GM13976 (cell line): ENCODE measurements around the gene NAPEPLD.
"Not testable (repeated sequence)": the region's sequence is repeated elsewhere in the genome, so short reads cannot be mapped to it uniquely, and the experiment has no call there.

Experiments
- DNase-seq: peaks from one replicate; pipeline ENCODE4 v3.0.0; 2012; ENCODE audit warnings: low spot score
- in situ Hi-C: fragments of 300-500 bp; cut with MboI; formaldehyde crosslinking; loops from one replicate; pipeline ENCODE4 v1.12.0; 2022; ENCODE audit warnings: low sequenced_read_pairs, mixed read lengths, inconsistent platforms; ENCODE audit not compliant: unreplicated experiment
- TF ChIP-seq, protein P1 (sequence below): IDR thresholded peaks from 2 replicates; pipeline ENCODE4 v1.5.1; 2012; ENCODE audit warnings: borderline replicate concordance, mild to moderate bottlenecking; ENCODE audit not compliant: insufficient read depth; ENCODE audit errors: extremely low read depth, missing control alignments, control extremely low read depth

The NAPEPLD gene

DNA sequence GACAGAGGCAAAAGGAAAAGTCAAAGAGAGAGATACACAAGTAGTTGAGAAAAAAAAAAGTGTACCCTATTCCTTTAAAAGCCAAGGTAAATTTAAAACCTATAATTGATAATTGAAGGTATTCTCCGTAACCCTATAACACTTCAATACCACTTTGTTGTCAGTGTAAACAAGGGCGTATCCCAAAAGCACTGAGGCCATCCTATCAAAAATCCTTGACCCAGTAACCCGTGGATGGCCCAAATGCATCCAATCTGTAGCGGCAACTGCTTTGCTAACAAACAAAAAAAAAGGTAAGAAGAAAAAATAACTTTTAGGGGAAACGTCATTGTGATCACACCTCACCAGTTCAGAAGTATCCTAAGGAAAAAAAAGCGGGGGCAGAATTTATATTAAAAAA lies 5.1 kb upstream of the NAPEPLD start:
- DNase-seq = no peak
- in situ Hi-C loops = no loop called here
- TF ChIP-seq, protein P1, sequence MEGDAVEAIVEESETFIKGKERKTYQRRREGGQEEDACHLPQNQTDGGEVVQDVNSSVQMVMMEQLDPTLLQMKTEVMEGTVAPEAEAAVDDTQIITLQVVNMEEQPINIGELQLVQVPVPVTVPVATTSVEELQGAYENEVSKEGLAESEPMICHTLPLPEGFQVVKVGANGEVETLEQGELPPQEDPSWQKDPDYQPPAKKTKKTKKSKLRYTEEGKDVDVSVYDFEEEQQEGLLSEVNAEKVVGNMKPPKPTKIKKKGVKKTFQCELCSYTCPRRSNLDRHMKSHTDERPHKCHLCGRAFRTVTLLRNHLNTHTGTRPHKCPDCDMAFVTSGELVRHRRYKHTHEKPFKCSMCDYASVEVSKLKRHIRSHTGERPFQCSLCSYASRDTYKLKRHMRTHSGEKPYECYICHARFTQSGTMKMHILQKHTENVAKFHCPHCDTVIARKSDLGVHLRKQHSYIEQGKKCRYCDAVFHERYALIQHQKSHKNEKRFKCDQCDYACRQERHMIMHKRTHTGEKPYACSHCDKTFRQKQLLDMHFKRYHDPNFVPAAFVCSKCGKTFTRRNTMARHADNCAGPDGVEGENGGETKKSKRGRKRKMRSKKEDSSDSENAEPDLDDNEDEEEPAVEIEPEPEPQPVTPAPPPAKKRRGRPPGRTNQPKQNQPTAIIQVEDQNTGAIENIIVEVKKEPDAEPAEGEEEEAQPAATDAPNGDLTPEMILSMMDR = no peak

DNA sequence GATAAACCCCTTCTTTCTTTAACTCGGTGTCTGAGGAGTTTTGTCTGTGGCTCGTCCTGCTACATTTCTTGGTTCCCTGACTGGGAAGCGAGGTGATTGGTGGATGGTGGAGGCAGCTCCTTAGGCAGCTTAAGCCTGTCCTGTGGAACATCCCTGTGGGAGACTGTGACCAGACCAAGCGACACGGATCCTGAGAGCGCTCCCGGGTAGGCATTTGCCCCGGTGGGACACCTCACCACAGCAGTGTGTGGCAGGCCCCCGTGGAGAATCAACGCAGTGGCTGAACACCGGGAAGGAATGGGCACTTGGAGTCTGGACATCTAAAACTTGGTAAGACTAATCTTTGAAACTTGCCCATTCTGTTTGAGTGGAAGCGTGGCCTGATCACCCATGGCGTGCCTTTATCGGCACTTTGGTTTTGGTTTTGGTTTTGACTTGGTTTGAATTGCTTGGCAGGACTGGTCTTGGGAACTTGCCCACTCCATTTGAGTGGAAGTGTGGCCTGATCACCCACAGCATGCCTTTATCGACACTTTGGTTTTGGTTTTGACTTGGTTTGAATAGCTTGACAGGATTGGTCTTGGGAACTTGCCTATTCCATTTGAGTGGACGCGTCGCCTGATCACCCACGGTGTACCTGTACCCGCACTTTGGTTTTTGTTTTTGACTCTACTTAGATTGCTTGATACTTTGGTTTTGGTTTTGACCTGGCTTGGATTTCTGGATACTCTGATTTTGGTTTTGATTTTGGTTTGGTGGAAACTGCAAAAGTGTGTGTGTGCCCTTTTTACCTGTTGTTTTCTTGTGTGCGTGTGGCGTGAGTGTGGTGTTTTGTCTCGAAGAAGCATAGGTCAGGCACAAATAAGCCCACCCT lies 4.1 kb upstream of the NAPEPLD start:
- in situ Hi-C loops, DNase-seq: not testable (repeated sequence)

DNA sequence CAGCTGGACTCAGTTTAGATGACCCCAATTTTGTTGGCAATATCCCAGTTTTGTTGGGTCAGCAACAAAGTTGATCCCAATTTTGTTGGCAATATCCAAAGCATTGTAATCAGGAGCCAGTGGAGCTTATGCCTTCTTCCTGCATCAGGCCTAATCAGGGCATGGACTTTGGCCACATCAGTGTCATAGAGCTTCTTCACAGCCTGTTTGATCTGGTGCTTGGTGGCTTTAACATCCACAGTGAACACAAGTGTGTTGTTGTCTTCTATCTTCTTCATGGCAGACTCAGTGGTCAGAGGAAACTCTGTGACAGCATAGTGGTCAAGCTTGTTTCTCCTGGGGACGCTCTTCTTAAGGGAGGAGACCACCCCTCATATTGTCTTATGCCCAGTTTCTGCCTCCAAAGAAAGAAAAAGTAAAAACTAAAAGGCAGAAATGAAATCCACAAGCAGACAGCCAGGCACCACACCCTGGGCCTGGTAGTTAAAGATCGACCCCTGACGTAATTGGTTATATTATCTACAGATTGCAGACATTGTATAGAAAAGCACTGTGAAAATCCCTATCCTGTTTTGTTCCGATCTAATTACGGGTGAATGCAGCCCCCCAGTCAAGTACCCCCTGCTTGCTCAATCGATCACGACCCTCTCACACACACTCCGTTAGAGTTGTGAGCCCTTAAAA lies 3.2 kb upstream of the NAPEPLD start:
- in situ Hi-C loops = not testable (repeated sequence)

DNA sequence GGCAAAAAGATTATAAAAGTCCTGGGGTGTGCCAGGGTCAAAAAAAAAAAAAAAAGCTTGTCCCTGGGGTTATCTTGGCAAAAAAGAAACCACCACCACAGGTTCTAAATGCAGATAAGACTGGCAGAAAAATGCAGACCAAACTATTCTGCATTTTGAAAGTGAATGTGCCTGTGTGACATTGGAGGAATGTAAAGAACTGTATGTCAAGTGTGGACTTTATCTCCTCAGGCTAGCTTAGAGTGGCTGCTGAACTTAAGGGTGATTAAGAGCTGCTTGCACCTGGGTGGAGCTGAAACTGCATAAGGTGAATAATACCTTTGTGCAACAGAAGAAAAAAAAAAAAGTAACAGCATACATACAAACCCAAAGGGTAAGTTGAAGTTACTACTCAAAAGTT lies 1.3 kb upstream of the NAPEPLD start:
- in situ Hi-C loops = no loop called here
- DNase-seq = no peak
- TF ChIP-seq, protein P1 = no peak

More for the DNA sequence above, 3.2 kb upstream of the NAPEPLD start:
- not testable (repeated sequence) for DNase-seq

DNA sequence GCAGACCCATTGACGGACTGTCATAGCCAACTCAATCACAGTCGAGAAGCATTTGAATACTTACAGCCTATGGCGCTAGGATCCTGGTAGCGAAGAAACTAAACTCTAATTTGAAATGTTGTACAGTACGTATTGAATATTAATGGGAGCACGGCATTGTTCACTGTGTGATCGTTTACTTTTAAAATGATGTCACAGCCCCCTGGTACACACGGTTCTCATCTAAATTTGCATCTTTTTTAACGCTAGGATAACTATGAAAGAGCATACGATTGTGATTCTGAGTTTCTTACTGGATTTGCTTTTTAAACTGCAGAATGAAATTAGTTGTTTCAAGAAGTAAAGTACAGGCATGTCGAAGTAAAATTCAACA lies 895 bp upstream of the NAPEPLD start:
- TF ChIP-seq, protein P1 = no peak
- DNase-seq = no peak
- in situ Hi-C loops = no loop called here

DNA sequence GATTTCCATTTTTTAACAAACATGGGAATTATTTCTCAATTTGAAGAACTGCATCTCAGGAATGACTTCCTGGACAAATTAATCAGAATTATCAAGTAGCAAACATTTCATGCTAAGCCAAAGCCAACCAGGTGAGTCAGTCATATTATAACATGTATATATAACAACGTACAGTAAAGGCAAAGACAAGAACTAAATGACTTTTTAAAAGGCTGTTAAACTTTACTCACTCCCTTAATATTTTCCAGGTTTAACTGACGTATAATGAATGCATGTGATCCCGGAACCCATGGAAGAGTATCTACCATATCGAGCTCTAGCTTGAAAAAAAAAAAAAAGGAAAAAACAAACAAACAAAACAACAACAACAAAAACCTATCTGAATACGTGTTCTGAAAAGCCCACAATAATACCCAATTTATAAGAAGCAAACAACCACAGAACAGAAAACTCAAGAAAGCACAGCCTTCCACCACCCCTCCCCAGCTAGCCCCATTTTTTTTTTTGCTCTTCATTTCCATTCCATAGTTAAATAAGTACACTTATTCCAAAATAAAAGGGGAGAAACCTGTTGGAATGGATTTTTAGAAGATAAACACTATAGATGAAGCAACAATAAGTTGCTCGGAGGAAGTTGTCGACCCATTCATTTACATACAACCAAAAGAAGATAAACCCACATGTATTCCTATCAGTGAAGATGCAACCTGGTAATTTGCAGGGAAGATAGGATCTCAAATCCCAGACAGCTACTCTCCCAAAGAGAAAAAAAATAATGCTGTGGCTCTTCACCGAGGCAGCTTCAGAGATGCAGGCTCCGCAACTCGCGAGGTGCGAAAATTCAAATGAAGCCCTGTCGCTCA lies 537 bp downstream of the NAPEPLD start:
- TF ChIP-seq, protein P1 = no peak
- DNase-seq = no peak
- in situ Hi-C loops = no loop called here

DNA sequence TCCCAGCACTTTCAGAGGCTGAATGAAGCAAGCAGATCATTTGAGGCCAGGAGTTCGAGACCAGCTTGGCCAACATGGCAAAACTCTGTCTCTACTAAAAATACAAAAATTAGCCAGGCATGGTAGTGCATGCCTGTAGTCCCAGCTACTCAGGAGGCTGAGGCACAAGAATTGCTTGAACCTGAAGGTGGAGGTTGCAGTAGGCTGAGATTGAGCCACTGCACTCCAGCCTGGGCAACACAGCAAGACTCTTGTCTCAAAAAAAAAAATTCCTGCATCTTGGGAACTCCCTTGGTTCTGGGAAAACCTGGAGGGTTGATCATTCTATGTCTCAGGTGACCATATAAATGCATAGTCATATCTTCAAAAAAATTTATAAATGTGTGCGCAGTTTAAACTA lies 4.1 kb downstream of the NAPEPLD start:
- in situ Hi-C loops, DNase-seq: not testable (repeated sequence)

DNA sequence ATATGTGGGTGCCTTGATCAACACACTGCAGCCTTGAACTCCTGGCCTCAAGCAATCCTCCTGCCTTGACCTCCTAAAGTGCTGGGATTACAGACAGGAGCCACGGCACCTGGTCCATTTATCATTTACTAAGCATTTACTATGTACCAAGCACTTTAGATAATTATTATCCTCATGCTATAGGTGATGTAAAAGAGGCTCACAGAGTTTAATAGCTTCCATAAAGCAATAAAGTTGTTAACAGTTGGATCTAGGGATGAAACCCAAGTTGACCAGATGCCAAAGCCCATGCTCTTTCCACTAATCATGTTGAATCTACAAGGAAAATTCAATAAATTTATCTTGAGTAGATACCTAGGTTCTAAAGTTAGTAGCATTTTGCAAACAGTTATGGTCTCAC lies 5.0 kb downstream of the NAPEPLD start:
- TF ChIP-seq, protein P1 = no peak
- DNase-seq = no peak
- in situ Hi-C loops = no loop called here
